ENCODE measurements around the gene CAPN3. TPM values are rescaled to one million over a fixed set of nuclear protein-coding genes. Genes with fewer than 3 reads are reported as not detected.
"Not testable (repeated sequence)": the region's sequence is repeated elsewhere in the genome, so short reads cannot be mapped to it uniquely, and the experiment has no call there.

The CAPN3 gene
- total RNA-seq, 4 donors from 2014 or later = 17.0 to 35.2 (median 19.3) TPM

- no peak overlapping the region for H3K27ac ChIP-seq
- no peak for DNase-seq
- intact Hi-C loops (cut with DNase I; ENCODE audit: low total_unique reads) (no loop called here), in situ Hi-C loops (cut with MboI; ENCODE audit: low pct_ligation_motif_present in 1 of 4, low pct_unique_long_range_greater_than_20kb in 1 of 4, low sequenced_read_pairs in 3 of 4) (no loop called here)
- TF ChIP-seq EP300 (IDR thresholded peaks at IDR 0.05; ENCODE audit: low read depth) = no peak
- TF ChIP-seq POLR2AphosphoS5 (IDR thresholded peaks at IDR 0.05) = no peak
- no peak for TF ChIP-seq CTCF (IDR thresholded peaks at IDR 0.05)
- TF ChIP-seq POLR2A (IDR thresholded peaks at IDR 0.05) = no peak
- peaks cover 0 to 9% of the 10 kb centered on the region in 2 donors for H3K9me3 ChIP-seq
- H3K4me1 ChIP-seq = no peaks in the 10 kb centered on the region
- peaks cover 0 to 21% (median 6%) of the 10 kb centered on the region in 4 donors for H3K36me3 ChIP-seq
- no peak overlapping the region for H3K4me3 ChIP-seq
- H3K27me3 ChIP-seq = no peaks in the 10 kb centered on the region
- 90 to 95% methylated on average over 4 of the region's 4 CpGs for WGBS, 2 donors (ENCODE audit: low coverage in 1 of 2)
Observed at GRCh38 chr15:42332331-42332730, 27.0 kb upstream of the CAPN3 start.

- peaks cover 0 to 9% of the 10 kb centered on the region in 2 donors for H3K9me3 ChIP-seq
- no peak overlapping the region for H3K27ac ChIP-seq
- H3K36me3 ChIP-seq = peaks cover 0 to 20% (median 6%) of the 10 kb centered on the region in 4 donors
- no peak overlapping the region for H3K4me3 ChIP-seq
- WGBS, 2 donors (ENCODE audit: low coverage in 1 of 2) = 93 to 100% methylated on average over 1 to 2 of the region's 2 CpGs
- DNase-seq = no peak
- intact Hi-C loops (cut with DNase I; ENCODE audit: low total_unique reads) = no loop called here
- no peaks in the 10 kb centered on the region for H3K4me1 ChIP-seq
- TF ChIP-seq CTCF (IDR thresholded peaks at IDR 0.05) (no peak), POLR2A (IDR thresholded peaks at IDR 0.05) (no peak), POLR2AphosphoS5 (IDR thresholded peaks at IDR 0.05) (no peak), EP300 (IDR thresholded peaks at IDR 0.05; ENCODE audit: low read depth) (no peak)
- in situ Hi-C loops (cut with MboI; ENCODE audit: low pct_ligation_motif_present in 1 of 4, low pct_unique_long_range_greater_than_20kb in 1 of 4, low sequenced_read_pairs in 3 of 4) = no loop called here
- no peaks in the 10 kb centered on the region for H3K27me3 ChIP-seq
Observed at GRCh38 chr15:42335074-42335473, 24.2 kb upstream of the CAPN3 start.

GRCh38 chr15:42336650-42337049 is 22.7 kb upstream of the CAPN3 start:
- in situ Hi-C loops (cut with MboI; ENCODE audit: low pct_ligation_motif_present in 1 of 4, low pct_unique_long_range_greater_than_20kb in 1 of 4, low sequenced_read_pairs in 3 of 4); H3K27ac ChIP-seq; intact Hi-C loops (cut with DNase I; ENCODE audit: low total_unique reads); H3K4me1 ChIP-seq; DNase-seq; H3K4me3 ChIP-seq; H3K27me3 ChIP-seq; H3K9me3 ChIP-seq: not testable (repeated sequence)
- 100% methylated on average over 1 of the region's 1 CpG for WGBS, 2 donors (ENCODE audit: low coverage in 1 of 2)
- H3K36me3 ChIP-seq = peaks cover 0 to 20% (median 6%) of the 10 kb centered on the region in 4 donors

- in situ Hi-C loops (cut with MboI; ENCODE audit: low pct_ligation_motif_present in 1 of 4, low pct_unique_long_range_greater_than_20kb in 1 of 4, low sequenced_read_pairs in 3 of 4); H3K4me3 ChIP-seq; DNase-seq; H3K27ac ChIP-seq; H3K4me1 ChIP-seq; H3K27me3 ChIP-seq; H3K9me3 ChIP-seq; intact Hi-C loops (cut with DNase I; ENCODE audit: low total_unique reads): not testable (repeated sequence)
- peaks cover 0 to 20% (median 6%) of the 10 kb centered on the region in 4 donors for H3K36me3 ChIP-seq
- WGBS, 2 donors (ENCODE audit: low coverage in 1 of 2) = 90 to 96% methylated on average over 3 of the region's 3 CpGs
Observed at GRCh38 chr15:42337104-42337503, 22.2 kb upstream of the CAPN3 start.

GRCh38 chr15:42338500-42338899 is 20.8 kb upstream of the CAPN3 start:
- TF ChIP-seq EP300 (IDR thresholded peaks at IDR 0.05; ENCODE audit: low read depth) (no peak), POLR2AphosphoS5 (IDR thresholded peaks at IDR 0.05) (no peak), CTCF (IDR thresholded peaks at IDR 0.05) (no peak), POLR2A (IDR thresholded peaks at IDR 0.05) (no peak)
- Histone ChIP-seq H3K27ac (no peak overlapping the region), H3K4me3 (no peak overlapping the region), H3K36me3 (peaks cover 0 to 29% (median 6%) of the 10 kb centered on the region in 4 donors), H3K9me3 (peaks cover 0 to 9% of the 10 kb centered on the region in 2 donors), H3K4me1 (no peaks in the 10 kb centered on the region), H3K27me3 (no peaks in the 10 kb centered on the region)
- 67 to 78% methylated on average over 2 of the region's 2 CpGs for WGBS, 2 donors (ENCODE audit: low coverage in 1 of 2)
- DNase-seq = no peak
- intact Hi-C loops (cut with DNase I; ENCODE audit: low total_unique reads) = no loop called here
- in situ Hi-C loops (cut with MboI; ENCODE audit: low pct_ligation_motif_present in 1 of 4, low pct_unique_long_range_greater_than_20kb in 1 of 4, low sequenced_read_pairs in 3 of 4) = no loop called here
